Measurements from ENCODE around the gene JAKMIP2. TPM values are rescaled to one million over a fixed set of nuclear protein-coding genes. Genes with fewer than 3 reads are reported as not detected.

The JAKMIP2 gene
- total and polyA plus RNA-seq, 10 of the 15 experiments (the other 5 are each of a cell fraction or from before 2014, with no cell fraction given): 0.51 to 1.8 (median 0.89) TPM

DNA sequence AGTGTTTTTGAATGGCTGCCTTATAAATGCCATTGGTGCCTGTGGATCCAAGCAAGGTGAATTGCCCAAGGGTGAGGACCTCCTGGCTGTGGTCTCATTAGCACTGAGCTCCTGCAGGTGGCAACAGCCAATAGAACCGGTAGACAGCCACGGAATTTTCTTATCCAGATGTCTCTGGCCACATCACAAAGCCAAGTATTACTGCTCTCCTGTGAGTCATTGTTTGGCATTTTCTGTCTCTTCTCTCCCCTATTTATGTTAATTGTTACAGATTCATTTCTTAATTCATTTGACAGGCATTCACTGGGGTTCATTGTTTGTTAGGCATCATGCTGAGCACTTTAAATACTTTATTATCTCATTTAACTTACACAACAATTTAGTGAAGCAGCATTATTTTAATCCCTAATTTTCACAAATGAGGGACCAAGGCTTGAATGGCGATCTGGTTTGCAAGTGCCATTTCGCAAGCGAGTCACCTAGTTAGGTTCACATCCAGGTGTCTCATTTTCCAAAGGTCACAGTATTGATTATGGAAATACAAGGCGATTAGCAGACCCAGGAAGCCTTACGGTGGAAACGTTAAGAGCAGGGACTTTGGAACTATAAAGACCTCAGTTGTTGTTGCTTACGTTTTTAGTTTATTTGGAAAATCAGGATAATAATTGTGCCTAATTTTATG, 214.5 kb downstream of the JAKMIP2 start:
- H3K4me2 ChIP-seq (ENCODE audit: control insufficient read depth, insufficient read depth): no peak overlapping the region
- POLR2A ChIA-PET: no interaction called here
- no peak overlapping the region for H3K27ac ChIP-seq (ENCODE audit: control insufficient read depth, insufficient read depth)
- CTCF ChIA-PET: no interaction called here
- no peak for ATAC-seq
- H3K36me3 ChIP-seq (ENCODE audit: control insufficient read depth in 2 of 2, insufficient read depth in 2 of 2, low read length in 1 of 2): no peaks in the 10 kb centered on the region
- DNase-seq (ENCODE audit: low read depth, low spot score): no peak
- H4K20me1 ChIP-seq (ENCODE audit: control insufficient read depth, insufficient read depth): no peaks in the 10 kb centered on the region
- H3K79me2 ChIP-seq (ENCODE audit: control insufficient read depth, insufficient read depth, low read length): no peaks in the 10 kb centered on the region
- FAIRE-seq: no peak
- no peak overlapping the region for H3K4me3 ChIP-seq
- RAD21 ChIA-PET (ENCODE audit: unreplicated experiment): no interaction called here
- WGBS (ENCODE audit: insufficient coverage, insufficient replicate concordance, low lambda C conversion rate, missing lambda C conversion rate): 43% methylated on average over 9 of the region's 9 CpGs
- no peaks in the 10 kb centered on the region for H3K9me3 ChIP-seq (replicated peaks; ENCODE audit: control insufficient read depth, insufficient read depth, low read length)
- no peaks in the 10 kb centered on the region for H3K4me1 ChIP-seq (ENCODE audit: control insufficient read depth, insufficient read depth, low read length)
- SMC1A ChIA-PET (ENCODE audit: uncharacterized antibody, unreplicated experiment): no interaction called here
- H2AFZ ChIP-seq (ENCODE audit: control insufficient read depth, low read depth, low read length): no peak overlapping the region
- intact Hi-C loops (cut with micrococcal nuclease; ENCODE audit: unreplicated experiment) (no loop called here), in situ Hi-C loops (cut with MboI) (no loop called here)
- BruUV-seq (replicated peaks): no TSS peak
- no peak overlapping the region for H3K9ac ChIP-seq (ENCODE audit: control insufficient read depth, insufficient read depth, low read length)
- TF ChIP-seq, protein P1, sequence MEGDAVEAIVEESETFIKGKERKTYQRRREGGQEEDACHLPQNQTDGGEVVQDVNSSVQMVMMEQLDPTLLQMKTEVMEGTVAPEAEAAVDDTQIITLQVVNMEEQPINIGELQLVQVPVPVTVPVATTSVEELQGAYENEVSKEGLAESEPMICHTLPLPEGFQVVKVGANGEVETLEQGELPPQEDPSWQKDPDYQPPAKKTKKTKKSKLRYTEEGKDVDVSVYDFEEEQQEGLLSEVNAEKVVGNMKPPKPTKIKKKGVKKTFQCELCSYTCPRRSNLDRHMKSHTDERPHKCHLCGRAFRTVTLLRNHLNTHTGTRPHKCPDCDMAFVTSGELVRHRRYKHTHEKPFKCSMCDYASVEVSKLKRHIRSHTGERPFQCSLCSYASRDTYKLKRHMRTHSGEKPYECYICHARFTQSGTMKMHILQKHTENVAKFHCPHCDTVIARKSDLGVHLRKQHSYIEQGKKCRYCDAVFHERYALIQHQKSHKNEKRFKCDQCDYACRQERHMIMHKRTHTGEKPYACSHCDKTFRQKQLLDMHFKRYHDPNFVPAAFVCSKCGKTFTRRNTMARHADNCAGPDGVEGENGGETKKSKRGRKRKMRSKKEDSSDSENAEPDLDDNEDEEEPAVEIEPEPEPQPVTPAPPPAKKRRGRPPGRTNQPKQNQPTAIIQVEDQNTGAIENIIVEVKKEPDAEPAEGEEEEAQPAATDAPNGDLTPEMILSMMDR (IDR thresholded peaks at IDR 0.05 in 2 of 3, conservative IDR thresholded peaks at IDR 0.05 in 1 of 3; ENCODE audit: control insufficient read depth in 2 of 3, extremely low read depth in 1 of 3, insufficient read depth in 1 of 3, low read depth in 3 of 3, low read length in 3 of 3): no peak
- TF ChIP-seq ZNF207 (IDR thresholded peaks at IDR 0.05; ENCODE audit: borderline replicate concordance): no peak
- TF ChIP-seq NFIC (IDR thresholded peaks at IDR 0.05; ENCODE audit: low read depth, low read length): no peak
- no peak for TF ChIP-seq MYC (IDR thresholded peaks at IDR 0.05; ENCODE audit: insufficient read depth, insufficient read length, insufficient replicate concordance, low read length, severe bottlenecking)
- no peak for TF ChIP-seq CEBPB (IDR thresholded peaks at IDR 0.05; ENCODE audit: borderline replicate concordance in 1 of 2, low read depth in 2 of 2, low read length in 2 of 2)
- TF ChIP-seq, protein P2, sequence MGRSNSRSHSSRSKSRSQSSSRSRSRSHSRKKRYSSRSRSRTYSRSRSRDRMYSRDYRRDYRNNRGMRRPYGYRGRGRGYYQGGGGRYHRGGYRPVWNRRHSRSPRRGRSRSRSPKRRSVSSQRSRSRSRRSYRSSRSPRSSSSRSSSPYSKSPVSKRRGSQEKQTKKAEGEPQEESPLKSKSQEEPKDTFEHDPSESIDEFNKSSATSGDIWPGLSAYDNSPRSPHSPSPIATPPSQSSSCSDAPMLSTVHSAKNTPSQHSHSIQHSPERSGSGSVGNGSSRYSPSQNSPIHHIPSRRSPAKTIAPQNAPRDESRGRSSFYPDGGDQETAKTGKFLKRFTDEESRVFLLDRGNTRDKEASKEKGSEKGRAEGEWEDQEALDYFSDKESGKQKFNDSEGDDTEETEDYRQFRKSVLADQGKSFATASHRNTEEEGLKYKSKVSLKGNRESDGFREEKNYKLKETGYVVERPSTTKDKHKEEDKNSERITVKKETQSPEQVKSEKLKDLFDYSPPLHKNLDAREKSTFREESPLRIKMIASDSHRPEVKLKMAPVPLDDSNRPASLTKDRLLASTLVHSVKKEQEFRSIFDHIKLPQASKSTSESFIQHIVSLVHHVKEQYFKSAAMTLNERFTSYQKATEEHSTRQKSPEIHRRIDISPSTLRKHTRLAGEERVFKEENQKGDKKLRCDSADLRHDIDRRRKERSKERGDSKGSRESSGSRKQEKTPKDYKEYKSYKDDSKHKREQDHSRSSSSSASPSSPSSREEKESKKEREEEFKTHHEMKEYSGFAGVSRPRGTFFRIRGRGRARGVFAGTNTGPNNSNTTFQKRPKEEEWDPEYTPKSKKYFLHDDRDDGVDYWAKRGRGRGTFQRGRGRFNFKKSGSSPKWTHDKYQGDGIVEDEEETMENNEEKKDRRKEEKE (IDR thresholded peaks at IDR 0.05): no peak
- no peak for TF ChIP-seq CHD1 (IDR thresholded peaks at IDR 0.05; ENCODE audit: low read depth, low read length)
- TF ChIP-seq, protein P3, sequence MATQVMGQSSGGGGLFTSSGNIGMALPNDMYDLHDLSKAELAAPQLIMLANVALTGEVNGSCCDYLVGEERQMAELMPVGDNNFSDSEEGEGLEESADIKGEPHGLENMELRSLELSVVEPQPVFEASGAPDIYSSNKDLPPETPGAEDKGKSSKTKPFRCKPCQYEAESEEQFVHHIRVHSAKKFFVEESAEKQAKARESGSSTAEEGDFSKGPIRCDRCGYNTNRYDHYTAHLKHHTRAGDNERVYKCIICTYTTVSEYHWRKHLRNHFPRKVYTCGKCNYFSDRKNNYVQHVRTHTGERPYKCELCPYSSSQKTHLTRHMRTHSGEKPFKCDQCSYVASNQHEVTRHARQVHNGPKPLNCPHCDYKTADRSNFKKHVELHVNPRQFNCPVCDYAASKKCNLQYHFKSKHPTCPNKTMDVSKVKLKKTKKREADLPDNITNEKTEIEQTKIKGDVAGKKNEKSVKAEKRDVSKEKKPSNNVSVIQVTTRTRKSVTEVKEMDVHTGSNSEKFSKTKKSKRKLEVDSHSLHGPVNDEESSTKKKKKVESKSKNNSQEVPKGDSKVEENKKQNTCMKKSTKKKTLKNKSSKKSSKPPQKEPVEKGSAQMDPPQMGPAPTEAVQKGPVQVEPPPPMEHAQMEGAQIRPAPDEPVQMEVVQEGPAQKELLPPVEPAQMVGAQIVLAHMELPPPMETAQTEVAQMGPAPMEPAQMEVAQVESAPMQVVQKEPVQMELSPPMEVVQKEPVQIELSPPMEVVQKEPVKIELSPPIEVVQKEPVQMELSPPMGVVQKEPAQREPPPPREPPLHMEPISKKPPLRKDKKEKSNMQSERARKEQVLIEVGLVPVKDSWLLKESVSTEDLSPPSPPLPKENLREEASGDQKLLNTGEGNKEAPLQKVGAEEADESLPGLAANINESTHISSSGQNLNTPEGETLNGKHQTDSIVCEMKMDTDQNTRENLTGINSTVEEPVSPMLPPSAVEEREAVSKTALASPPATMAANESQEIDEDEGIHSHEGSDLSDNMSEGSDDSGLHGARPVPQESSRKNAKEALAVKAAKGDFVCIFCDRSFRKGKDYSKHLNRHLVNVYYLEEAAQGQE (IDR thresholded peaks at IDR 0.05; ENCODE audit: low read depth, low read length): no peak
- H3K27me3 ChIP-seq (replicated peaks in 1 of 2; ENCODE audit: control insufficient read depth in 2 of 2, insufficient read depth in 2 of 2, low read length in 1 of 2): peaks cover 0 to 3% of the 10 kb centered on the region in 2 experiments; a peak in 2 of 4 replicates

Data from GM12878 (cell line).